ENCODE measurements around the gene NKX3-2.

The NKX3-2 gene

GRCh38 chr4:13498469-13498868, 45.8 kb downstream of the NKX3-2 start:
- no peak for ATAC-seq
- TF ChIP-seq CSDC2 (CRISPR knock-in tag; IDR thresholded peaks at IDR 0.05) (no peak), BACH2 (CRISPR knock-in tag; IDR thresholded peaks at IDR 0.05; ENCODE audit: borderline replicate concordance) (no peak), ZFP3 (CRISPR knock-in tag; IDR thresholded peaks at IDR 0.05) (no peak), ZC3H10 (CRISPR knock-in tag; IDR thresholded peaks at IDR 0.05) (no peak), CREB5 (CRISPR knock-in tag; IDR thresholded peaks at IDR 0.05; ENCODE audit: low read depth) (no peak), ISL1 (CRISPR knock-in tag; IDR thresholded peaks at IDR 0.05) (no peak), POU6F1 (CRISPR knock-in tag; IDR thresholded peaks at IDR 0.05; ENCODE audit: borderline replicate concordance, low read depth) (no peak), ZNF8 (CRISPR knock-in tag; IDR thresholded peaks at IDR 0.05) (no peak), ARNTL (CRISPR knock-in tag; IDR thresholded peaks at IDR 0.05; ENCODE audit: borderline replicate concordance, low read depth) (no peak), PPARA (CRISPR knock-in tag; IDR thresholded peaks at IDR 0.05; ENCODE audit: borderline replicate concordance) (no peak), TSHZ2 (CRISPR knock-in tag; IDR thresholded peaks at IDR 0.05) (no peak), ZNF565 (CRISPR knock-in tag; conservative IDR thresholded peaks at IDR 0.05; ENCODE audit: low read depth) (no peak), CSRNP3 (CRISPR knock-in tag; IDR thresholded peaks at IDR 0.05) (no peak), PATZ1 (CRISPR knock-in tag; IDR thresholded peaks at IDR 0.05; ENCODE audit: borderline replicate concordance) (no peak), TOX (CRISPR knock-in tag; IDR thresholded peaks at IDR 0.05; ENCODE audit: borderline replicate concordance) (no peak), ZNF70 (CRISPR knock-in tag; IDR thresholded peaks at IDR 0.05) (no peak), OSR1 (CRISPR knock-in tag; IDR thresholded peaks at IDR 0.05) (no peak)

GRCh38 chr4:13496605-13497004, 47.7 kb downstream of the NKX3-2 start:
- no peak for ATAC-seq
- TF ChIP-seq TCF4 (CRISPR knock-in tag; IDR thresholded peaks at IDR 0.05; ENCODE audit: borderline replicate concordance) (no peak), TOX (CRISPR knock-in tag; IDR thresholded peaks at IDR 0.05; ENCODE audit: borderline replicate concordance) (no peak), TSHZ2 (CRISPR knock-in tag; IDR thresholded peaks at IDR 0.05) (no peak), POU6F1 (CRISPR knock-in tag; IDR thresholded peaks at IDR 0.05; ENCODE audit: borderline replicate concordance, low read depth) (no peak), SNAI2 (CRISPR knock-in tag; IDR thresholded peaks at IDR 0.05) (no peak), BACH2 (CRISPR knock-in tag; IDR thresholded peaks at IDR 0.05; ENCODE audit: borderline replicate concordance) (no peak), CREB5 (CRISPR knock-in tag; IDR thresholded peaks at IDR 0.05; ENCODE audit: low read depth) (no peak), GLIS3 (CRISPR knock-in tag; IDR thresholded peaks at IDR 0.05) (no peak), PATZ1 (CRISPR knock-in tag; IDR thresholded peaks at IDR 0.05; ENCODE audit: borderline replicate concordance) (no peak), ARNTL (CRISPR knock-in tag; IDR thresholded peaks at IDR 0.05; ENCODE audit: borderline replicate concordance, low read depth) (no peak), RARB (CRISPR knock-in tag; IDR thresholded peaks at IDR 0.05) (no peak)
